IMR-90 (cell line): ENCODE results near the gene MKX.

Experiments
- BHLHE40 ChIP-seq: fragments of 150-350 bp; IDR thresholded peaks from 2 replicates; pipeline ENCODE4 v1.6.1; 2016; ENCODE audit warnings: mild to moderate bottlenecking, low read depth, low read length
- CEBPB ChIP-seq: IDR thresholded peaks from 2 replicates; pipeline ENCODE4 v1.6.1; 2012; ENCODE audit warnings: low read depth, low read length, improper control_type of control experiment
- CHD1 ChIP-seq: IDR thresholded peaks from 2 replicates; pipeline ENCODE4 v1.6.1; 2012; ENCODE audit warnings: low read depth, low read length, improper control_type of control experiment
- CTCF ChIP-seq: conservative IDR thresholded peaks from 2 replicates; pipeline ENCODE4 v1.5.1; 2012; ENCODE audit warnings: mild to moderate bottlenecking, low read depth, low read length, improper control_type of control experiment
- ELK1 ChIP-seq: fragments of 150-350 bp; IDR thresholded peaks from 2 replicates; pipeline ENCODE4 v1.6.1; 2016; ENCODE audit warnings: low read depth, mild to moderate bottlenecking, low read length, moderate library complexity, borderline replicate concordance
- FOS ChIP-seq: fragments of 150-350 bp; IDR thresholded peaks from 2 replicates; pipeline ENCODE4 v1.6.1; 2016; ENCODE audit warnings: low read depth, low read length
- MAFK ChIP-seq: IDR thresholded peaks from 2 replicates; pipeline ENCODE4 v1.6.1; 2012; ENCODE audit warnings: low read depth, low read length, improper control_type of control experiment
- NFE2L2 ChIP-seq: fragments of 150-350 bp; IDR thresholded peaks from 2 replicates; pipeline ENCODE4 v1.6.1; 2016; ENCODE audit warnings: low read depth, mild to moderate bottlenecking, low read length
- POLR2A ChIP-seq: IDR thresholded peaks from 2 replicates; pipeline ENCODE4 v1.6.1; 2012; ENCODE audit warnings: mild to moderate bottlenecking, low read depth, low read length
- RAD21 ChIP-seq: IDR thresholded peaks from 2 replicates; pipeline ENCODE4 v1.6.1; 2012; ENCODE audit warnings: low read length, improper control_type of control experiment
- RFX5 ChIP-seq: IDR thresholded peaks from 2 replicates; pipeline ENCODE4 v1.8.0; 2012; ENCODE audit warnings: low read depth, mild to moderate bottlenecking, low read length, moderate library complexity
- SMC3 ChIP-seq: fragments of 150-350 bp; IDR thresholded peaks from 2 replicates; pipeline ENCODE4 v1.6.1; 2016; ENCODE audit warnings: low read depth, mild to moderate bottlenecking, antibody characterized with exemption, low read length, moderate library complexity

GRCh38 chr10:27736396-27736795 is 9.2 kb downstream of the MKX start:
- TF ChIP-seq CTCF (no peak), POLR2A (no peak), FOS (no peak), RFX5 (no peak), MAFK (no peak), ELK1 (no peak), RAD21 (no peak), SMC3 (no peak), CEBPB (no peak), NFE2L2 (no peak), CHD1 (no peak), BHLHE40 (no peak)
